Activated naive CD8-positive, alpha-beta T cell treated with anti-CD3 and anti-CD28 coated beads, Interleukin-2, amount 10 ng/mL, durations not matched to agents 7 days and 5 days (primary cell): Measurements from ENCODE around the gene MAD1L1. TPM values are rescaled to one million over a fixed set of nuclear protein-coding genes. Genes with fewer than 3 reads are reported as not detected.
A peak's percentile ranks its signal among the peaks of the same experiment; 100 is the strongest.
"Not testable (repeated sequence)": the region's sequence is repeated elsewhere in the genome, so short reads cannot be mapped to it uniquely, and the experiment has no call there.

ENCODE experiments used
- ATAC-seq: fragments of 150-1000 bp; cut with Tn5 transposase; one replicate; pipeline ENCODE4 v1.10.0; 2021; ENCODE audit warnings: low read depth, moderate library complexity
- POLR2A ChIA-PET: fragments of 350-600 bp; sonication (Branson Sonifier 250); formaldehyde crosslinking; loops from one replicate; lab custom pipeline; 2021; ENCODE audit warnings: antibody characterized with exemption; lab: Charles Lee
- DNase-seq: peaks from one replicate; pipeline ENCODE4 v3.0.0; 2021
- H3K27ac Mint-ChIP-seq: one replicate; pipeline ENCODE4 v1.8.0; 2022; ENCODE audit warnings: mild to moderate bottlenecking, mixed read lengths
- H3K27me3 Mint-ChIP-seq: one replicate; pipeline ENCODE4 v1.8.0; 2022; ENCODE audit warnings: mild to moderate bottlenecking, moderate library complexity, mixed read lengths
- H3K36me3 Mint-ChIP-seq: one replicate; pipeline ENCODE4 v1.8.0; 2021; ENCODE audit warnings: mild to moderate bottlenecking, mixed read lengths
- H3K4me1 Mint-ChIP-seq: one replicate; pipeline ENCODE4 v1.8.0; 2021; ENCODE audit warnings: mixed read lengths
- H3K4me3 Mint-ChIP-seq: one replicate; pipeline ENCODE4 v1.8.0; 2022; ENCODE audit warnings: mild to moderate bottlenecking, moderate library complexity, mixed read lengths
- H3K9me3 Mint-ChIP-seq: one replicate; pipeline ENCODE4 v1.8.0; 2021; ENCODE audit warnings: mixed read lengths
- total RNA-seq, 2 experiments: library from RNA; stranded (reverse); gene quantifications; one replicate each; pipeline ENCODE4 v1.2.3, GENCODE V29; 2021

MAD1L1 gene
- total RNA-seq, 2 experiments from 2014 or later, result 72.7 to 82.6 TPM

DNA sequence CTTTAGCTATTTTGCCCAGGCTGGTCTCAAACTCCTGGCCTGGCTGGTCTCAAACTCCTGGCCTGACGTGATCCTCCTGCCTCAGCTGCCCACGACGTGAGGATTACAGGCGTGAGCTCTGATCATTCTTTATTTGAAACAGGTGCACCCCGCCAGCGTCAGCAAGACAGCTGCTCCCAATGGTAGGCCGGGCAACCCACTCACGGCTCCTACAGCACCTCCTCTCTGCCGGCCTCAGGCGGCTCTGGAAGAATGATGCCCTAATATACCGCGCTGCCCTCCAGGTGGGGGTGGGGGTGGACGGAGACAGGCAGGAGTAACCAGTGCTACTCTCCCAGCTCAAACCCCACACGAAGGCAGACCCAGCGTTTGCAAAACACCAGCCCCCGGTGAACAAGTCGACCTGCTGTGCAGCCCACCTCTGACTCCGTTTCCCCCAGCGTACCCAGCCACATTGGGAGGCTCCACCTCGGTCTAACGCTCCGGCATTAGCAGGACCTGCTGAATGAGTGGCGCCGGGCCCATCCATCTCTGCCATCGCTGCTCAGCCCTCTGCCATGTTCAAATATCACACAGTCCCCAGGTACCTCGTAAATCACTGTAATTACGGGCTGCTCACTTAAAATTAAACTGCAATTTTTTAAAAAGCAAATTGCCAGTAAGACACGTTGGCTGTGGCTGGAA, 414.0 kb downstream of the MAD1L1 start:
- peaks cover 10% of the 10 kb centered on the region for H3K4me1 Mint-ChIP-seq
- DNase-seq (no peak), ATAC-seq (no peak)
- no peaks in the 10 kb centered on the region for H3K36me3 Mint-ChIP-seq
- H3K27ac Mint-ChIP-seq, result no peak overlapping the region
- H3K4me3 Mint-ChIP-seq, result peak overlapping the region; percentile 19
- H3K9me3 Mint-ChIP-seq, result no peaks in the 10 kb centered on the region
- peaks cover 17% of the 10 kb centered on the region for H3K27me3 Mint-ChIP-seq
- POLR2A ChIA-PET, result no interaction called here

DNA sequence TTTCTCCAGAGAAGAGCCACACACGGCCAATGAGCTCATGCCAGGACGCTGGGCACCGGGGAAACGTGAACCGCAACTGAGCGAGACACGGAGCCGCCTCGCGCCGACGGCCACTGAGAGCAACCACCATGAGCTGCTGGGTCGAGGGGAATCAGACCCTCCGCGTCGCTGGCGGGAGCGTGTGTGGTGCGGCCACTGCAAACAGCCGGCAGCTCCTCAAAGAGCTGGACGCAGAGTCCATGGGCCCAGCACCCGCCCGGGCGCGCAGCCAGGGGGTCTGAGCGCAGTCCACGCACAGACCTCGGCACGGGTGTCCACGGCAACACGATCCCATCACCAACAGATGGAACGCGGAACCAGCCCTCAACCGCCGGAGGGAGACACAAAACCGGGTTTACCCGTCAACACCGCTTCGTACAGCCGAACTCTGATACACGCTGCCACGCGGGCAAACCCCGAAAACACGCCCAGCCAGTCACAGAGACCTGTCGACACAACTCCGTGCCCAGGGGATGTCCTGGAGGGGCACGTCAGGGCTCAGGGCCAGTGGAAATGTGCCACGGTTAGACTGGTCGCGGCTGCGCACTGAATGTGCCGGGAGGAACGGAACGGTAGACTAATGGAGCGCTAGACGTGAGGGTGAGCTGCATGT, 415.6 kb downstream of the MAD1L1 start:
- H3K4me1 Mint-ChIP-seq, result peaks cover 10% of the 10 kb centered on the region
- peaks cover 14% of the 10 kb centered on the region for H3K27me3 Mint-ChIP-seq
- no peak overlapping the region for H3K27ac Mint-ChIP-seq
- H3K4me3 Mint-ChIP-seq, result no peak overlapping the region
- DNase-seq, result no peak
- H3K9me3 Mint-ChIP-seq, result no peaks in the 10 kb centered on the region
- no peaks in the 10 kb centered on the region for H3K36me3 Mint-ChIP-seq
- no peak for ATAC-seq
- POLR2A ChIA-PET, result no interaction called here

DNA sequence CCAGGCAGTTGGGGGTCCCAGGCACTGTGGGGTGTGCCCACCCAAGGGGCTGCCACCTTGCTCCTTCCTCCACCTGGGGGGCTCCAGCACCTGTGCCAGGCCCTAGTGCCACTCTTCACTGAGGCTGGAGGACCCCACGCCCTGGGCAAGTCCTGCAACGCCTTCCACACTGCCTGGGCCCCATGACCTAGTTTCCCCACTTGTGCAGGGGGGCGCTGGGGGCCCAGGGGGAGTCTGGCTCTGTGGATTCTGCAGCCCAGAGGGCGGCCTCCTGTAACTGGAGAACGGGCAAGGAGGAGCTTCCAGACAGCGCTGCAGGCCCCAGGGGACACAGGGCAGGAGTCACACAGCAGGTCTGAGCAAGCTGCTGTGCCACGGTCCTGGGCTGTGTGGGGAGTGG, 416.3 kb downstream of the MAD1L1 start:
- H3K4me3 Mint-ChIP-seq, ATAC-seq, POLR2A ChIA-PET, H3K27ac Mint-ChIP-seq, H3K36me3 Mint-ChIP-seq, H3K9me3 Mint-ChIP-seq, DNase-seq: not testable (repeated sequence)
- Mint-ChIP-seq H3K27me3 (peaks cover 14% of the 10 kb centered on the region), H3K4me1 (peaks cover 10% of the 10 kb centered on the region)

DNA sequence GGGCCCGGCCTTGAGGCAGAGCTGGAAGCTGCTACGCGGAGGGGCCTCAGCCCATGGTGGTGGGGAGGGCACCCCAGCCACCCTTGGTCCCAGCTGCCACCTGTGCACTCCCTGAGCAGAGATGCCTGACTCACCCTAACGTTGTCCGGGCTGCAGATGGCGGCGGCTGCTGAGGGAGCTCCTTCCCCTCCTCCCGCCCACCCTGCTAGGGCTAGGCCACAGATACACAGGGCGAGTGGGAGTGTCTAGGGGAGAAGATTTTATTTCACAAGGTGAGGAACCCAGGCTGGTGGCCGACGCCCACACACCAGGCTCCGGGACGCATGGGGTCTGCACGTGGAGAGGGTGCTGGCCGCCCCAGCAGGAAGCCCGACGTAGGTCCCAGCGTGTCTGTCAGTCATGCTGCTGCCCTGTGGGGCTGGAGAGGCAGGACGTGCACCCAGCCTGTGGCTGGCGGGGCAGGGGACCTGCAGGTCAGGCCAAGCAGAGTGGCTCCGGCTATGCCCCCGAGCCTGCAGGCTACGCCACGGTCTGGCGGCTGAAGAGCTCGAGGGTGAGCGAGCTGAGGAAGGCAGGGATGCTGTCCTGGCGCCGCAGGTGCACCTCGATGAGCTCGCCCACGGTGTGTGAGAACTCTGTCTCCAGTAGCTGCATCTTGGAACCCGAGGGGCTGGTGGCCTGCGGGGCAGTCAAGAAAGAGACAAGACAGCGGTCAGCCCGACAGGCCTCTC, 417.0 kb downstream of the MAD1L1 start:
- ATAC-seq, H3K9me3 Mint-ChIP-seq, H3K27ac Mint-ChIP-seq, H3K27me3 Mint-ChIP-seq, H3K4me3 Mint-ChIP-seq, DNase-seq, H3K36me3 Mint-ChIP-seq, POLR2A ChIA-PET: not testable (repeated sequence)
- peaks cover 10% of the 10 kb centered on the region for H3K4me1 Mint-ChIP-seq

DNA sequence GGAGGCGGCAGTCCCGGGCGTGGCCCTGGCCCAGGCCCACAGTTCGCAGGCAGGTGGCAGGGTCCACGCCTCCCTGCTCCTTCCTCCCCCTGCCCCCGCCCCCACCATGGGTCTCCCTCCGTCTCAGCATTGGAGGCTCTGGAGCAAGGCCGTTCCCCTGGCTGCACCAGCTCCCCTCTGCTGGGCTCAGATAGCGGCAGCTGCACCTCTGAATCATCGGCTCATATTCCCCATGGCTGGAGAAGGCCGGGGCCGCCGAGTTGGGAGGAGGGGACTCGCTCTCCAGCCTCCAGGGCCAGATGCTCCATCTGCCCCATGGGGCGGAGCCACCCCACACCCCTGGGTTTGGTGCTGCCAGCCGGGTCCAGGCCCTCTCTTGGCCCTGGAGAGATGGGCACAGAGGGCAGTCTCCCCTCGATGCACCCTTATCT, 417.7 kb downstream of the MAD1L1 start:
- Mint-ChIP-seq H3K27ac (no peak overlapping the region), H3K4me1 (peaks cover 10% of the 10 kb centered on the region), H3K36me3 (no peaks in the 10 kb centered on the region), H3K4me3 (no peak overlapping the region), H3K9me3 (no peaks in the 10 kb centered on the region), H3K27me3 (peaks cover 10% of the 10 kb centered on the region)
- DNase-seq (no peak), ATAC-seq (no peak)
- POLR2A ChIA-PET, result no interaction called here

DNA sequence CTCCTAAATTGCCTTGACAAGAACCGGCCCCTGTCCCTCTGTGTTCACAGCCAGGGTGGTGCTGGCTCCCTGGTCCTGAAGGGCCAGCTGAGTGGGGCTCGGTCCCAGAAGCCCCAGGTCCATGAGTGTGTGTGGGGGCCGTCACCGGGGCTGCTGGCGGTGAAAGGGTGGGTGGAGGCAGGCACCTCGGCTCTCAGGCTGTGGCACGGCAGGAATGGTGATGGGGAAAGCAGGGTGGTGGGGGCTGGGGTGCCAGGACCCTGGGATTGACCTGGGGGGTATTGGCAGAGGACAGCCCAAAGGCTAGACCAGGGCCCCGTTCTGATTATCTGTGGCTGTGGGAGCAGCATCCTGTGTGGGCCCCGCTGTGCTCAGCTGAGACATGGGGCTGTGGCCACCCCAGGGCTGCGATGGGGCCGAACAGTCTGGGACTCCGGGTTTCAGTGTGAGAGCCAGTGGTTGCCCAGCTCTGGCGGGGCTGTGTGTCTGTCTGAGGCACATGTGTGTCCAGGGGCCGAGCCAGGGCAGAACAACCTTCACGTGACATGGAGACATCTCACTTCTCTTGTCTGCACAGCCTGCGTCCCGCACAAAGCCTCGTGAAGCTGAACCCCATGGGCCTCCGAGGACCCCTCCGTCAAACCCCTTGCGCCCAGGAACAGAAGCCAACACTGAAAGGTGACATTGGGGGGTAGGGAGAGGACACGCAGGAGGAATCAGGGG, 418.5 kb downstream of the MAD1L1 start:
- DNase-seq, result no peak
- Mint-ChIP-seq H3K27me3 (peaks cover 9% of the 10 kb centered on the region), H3K36me3 (no peaks in the 10 kb centered on the region), H3K27ac (peak overlapping the region; percentile 16), H3K4me3 (no peak overlapping the region), H3K9me3 (no peaks in the 10 kb centered on the region), H3K4me1 (peaks cover 4% of the 10 kb centered on the region)
- no peak for ATAC-seq
- POLR2A ChIA-PET, result no interaction called here

DNA sequence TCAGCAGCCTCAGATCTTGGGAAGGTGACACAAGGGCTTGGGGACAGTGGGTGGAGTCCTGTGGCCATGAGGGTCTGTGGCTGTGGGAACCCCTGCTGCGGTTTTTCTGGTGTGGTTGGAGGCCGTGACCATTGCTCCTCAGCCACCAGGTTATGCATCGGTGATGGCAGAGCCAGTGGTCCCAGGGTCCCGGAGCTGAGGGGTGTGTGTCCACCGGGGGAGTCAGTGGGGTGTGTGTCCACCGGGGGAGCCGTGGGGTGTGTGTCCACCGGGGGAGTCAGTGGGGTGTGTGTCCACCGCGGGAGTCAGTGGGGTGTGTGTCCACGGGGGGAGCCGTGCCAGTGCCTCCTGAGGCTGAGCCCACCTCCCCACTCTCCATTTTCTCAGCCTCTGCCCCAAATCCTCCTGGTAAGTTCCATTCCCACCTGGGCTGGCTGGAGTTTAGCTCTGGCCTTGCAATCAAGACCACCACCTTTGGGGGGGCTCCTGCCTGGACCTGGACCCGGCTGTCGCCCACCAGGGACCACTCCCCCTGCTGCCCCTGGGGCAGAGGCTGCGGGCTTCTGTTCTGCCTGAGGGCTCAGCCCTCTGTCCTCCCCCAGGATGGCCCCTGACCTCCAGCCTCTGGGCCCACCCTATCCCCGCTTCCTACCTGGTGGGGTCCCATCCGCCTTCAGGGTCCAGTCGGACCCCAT, 419.2 kb downstream of the MAD1L1 start:
- Mint-ChIP-seq H3K27me3 (peaks cover 3% of the 10 kb centered on the region), H3K4me1 (no peaks in the 10 kb centered on the region), H3K36me3 (no peaks in the 10 kb centered on the region), H3K4me3 (no peak overlapping the region), H3K27ac (no peak overlapping the region), H3K9me3 (no peaks in the 10 kb centered on the region)
- ATAC-seq (no peak), DNase-seq (no peak)
- POLR2A ChIA-PET, result no interaction called here

DNA sequence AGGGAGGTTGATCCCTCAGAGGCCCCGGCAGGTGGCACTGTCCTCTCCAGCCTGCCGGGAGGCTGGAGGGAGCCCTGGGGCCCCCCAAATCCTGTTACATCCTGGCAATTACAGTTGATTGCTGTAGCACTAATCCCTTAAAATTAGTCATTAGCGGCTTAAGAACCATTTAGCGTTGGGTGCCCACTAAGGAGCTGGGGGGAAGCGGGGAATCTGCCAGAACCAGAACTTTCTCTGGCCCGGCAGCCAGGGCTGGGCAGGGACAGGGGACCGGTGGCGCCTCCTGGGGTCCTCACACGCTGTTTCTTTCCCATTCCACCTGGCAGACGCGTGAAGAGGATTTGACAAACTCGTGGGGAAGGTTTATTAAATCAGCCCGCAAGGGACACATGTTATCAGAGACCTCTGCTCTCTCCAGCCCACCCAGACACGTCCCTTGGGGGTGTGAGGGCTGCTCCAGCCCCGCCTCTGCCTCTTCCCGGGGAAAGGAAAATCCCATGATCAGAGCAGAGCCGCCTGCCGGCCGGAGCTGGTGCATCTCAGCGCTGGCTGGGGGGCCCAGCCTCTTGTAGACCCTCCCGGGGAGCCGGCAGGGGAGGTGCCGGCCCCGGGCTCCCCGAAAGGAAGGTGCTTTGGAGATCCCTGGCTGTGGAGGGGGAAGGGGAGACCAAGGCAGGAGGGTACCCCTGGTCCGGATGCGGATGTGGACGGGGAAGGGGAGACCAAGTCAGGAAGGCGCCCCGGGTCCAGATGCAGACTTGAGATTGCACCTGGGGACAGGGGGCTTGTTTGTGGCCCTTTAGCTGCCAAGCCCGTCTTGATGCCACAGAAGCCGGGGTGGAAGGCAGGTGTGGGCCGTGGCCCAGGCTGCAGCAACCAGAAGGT, 420.0 kb downstream of the MAD1L1 start:
- H3K27ac Mint-ChIP-seq, result no peak overlapping the region
- ATAC-seq (no peak), DNase-seq (no peak)
- H3K9me3 Mint-ChIP-seq, result no peaks in the 10 kb centered on the region
- H3K36me3 Mint-ChIP-seq, result no peaks in the 10 kb centered on the region
- H3K4me1 Mint-ChIP-seq, result no peaks in the 10 kb centered on the region
- no peak overlapping the region for H3K4me3 Mint-ChIP-seq
- POLR2A ChIA-PET, result no interaction called here
- H3K27me3 Mint-ChIP-seq, result peaks cover 2% of the 10 kb centered on the region

DNA sequence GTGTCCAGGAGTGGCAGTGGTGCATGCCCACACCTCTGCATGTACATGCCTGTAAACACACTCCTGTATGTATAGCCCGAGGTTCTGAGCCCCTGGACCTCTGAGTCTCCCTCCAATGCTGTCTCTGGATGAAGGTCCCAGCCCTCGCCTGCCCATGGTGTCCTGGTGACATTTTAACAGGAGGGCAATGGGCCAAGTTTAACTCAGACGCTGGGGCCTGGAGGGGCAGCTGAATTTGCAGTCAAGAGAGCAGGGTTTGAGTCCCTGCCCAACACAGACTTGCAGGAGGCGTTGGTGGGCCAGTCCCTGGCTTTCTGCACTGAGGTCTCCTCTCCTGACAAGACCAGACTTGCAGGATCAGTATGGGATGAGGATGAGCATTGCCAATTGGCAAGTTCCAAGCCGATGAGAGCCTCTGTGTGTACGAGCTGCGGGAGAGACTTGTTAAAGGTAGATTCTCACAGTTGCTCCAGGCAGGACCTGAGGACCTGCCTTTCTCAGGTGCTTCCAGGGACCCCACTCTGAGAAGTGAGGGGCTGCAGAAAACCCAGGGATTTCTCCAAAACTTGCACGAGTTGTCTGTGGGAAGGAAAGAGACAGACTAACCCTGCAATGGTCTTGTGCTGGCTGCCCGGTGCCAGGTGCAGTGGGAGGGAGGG, 420.8 kb downstream of the MAD1L1 start:
- Mint-ChIP-seq H3K9me3 (no peaks in the 10 kb centered on the region), H3K4me1 (no peaks in the 10 kb centered on the region), H3K27ac (no peak overlapping the region), H3K4me3 (no peak overlapping the region), H3K36me3 (no peaks in the 10 kb centered on the region), H3K27me3 (peaks cover 2% of the 10 kb centered on the region)
- POLR2A ChIA-PET, result no interaction called here
- no peak for ATAC-seq
- DNase-seq, result no peak

DNA sequence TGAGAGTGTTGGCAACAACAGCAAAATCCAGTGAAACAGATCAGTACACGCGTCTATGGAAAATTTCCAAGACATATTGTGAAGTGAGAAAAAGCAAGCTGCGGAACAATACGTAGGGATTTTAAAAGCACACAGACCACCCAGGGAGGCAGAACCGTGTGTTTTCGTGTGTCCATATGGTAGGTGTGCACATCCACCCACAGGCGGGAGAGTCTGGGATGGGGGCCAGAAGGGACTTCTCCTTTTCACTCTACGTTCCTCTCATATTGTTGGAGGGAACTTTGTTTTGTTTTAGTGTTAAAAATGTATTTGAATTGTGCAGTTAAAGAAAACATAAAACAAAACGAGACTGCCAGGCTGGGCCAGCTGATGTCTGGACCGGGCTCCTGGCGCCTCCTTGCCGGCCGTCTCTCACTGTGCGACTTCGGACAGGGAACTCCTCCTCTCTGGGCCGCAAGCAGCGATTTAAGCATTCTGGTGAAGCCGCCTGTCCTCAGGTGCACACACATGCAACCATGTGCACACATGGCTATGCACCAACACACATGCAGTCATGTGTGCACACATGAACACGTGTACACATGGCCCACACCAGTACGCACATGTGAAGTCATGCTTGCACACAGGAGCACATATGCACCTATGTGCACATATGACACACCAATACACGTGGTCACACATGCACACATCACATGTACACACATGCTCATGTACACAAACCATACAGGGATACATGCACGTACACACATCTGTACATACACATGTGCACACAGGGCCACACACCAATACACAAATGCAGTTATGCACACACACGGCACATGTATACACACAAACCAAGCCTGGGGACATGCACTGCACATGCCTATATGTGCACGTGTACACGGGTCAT, 421.5 kb downstream of the MAD1L1 start:
- POLR2A ChIA-PET, result no interaction called here
- no peak overlapping the region for H3K4me3 Mint-ChIP-seq

DNA sequence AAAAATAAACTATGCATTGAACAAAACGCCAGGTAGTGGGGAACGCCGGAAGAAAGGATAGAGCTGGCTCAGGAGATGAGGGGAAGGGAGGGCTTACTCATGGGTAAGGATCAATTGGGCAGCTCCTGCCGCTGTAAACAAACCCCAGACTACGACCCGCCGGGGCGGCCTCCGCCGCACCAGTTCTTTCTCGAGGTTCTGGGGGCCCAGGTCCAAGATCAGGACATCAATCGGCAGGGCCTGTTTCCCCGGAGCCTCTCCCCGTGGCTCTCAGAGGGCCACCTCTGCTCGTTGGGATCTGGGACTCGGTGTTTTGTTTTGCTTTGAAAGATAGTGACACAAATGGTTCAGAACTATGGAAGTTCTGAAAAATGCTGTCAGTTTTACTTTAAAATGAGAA, 422.2 kb downstream of the MAD1L1 start:
- Mint-ChIP-seq H3K27me3 (peaks cover 2% of the 10 kb centered on the region), H3K36me3 (no peaks in the 10 kb centered on the region), H3K9me3 (no peaks in the 10 kb centered on the region), H3K27ac (no peak overlapping the region), H3K4me1 (no peaks in the 10 kb centered on the region), H3K4me3 (no peak overlapping the region)
- no peak for DNase-seq
- POLR2A ChIA-PET, result no interaction called here
- ATAC-seq, result no peak

More for the DNA sequence above, 421.5 kb downstream of the MAD1L1 start:
- Mint-ChIP-seq H3K9me3 (no peaks in the 10 kb centered on the region), H3K4me1 (no peaks in the 10 kb centered on the region), H3K27ac (no peak overlapping the region), H3K27me3 (peaks cover 2% of the 10 kb centered on the region), H3K36me3 (no peaks in the 10 kb centered on the region)
- DNase-seq, result no peak
- ATAC-seq, result no peak
